Measurements from ENCODE around the gene GTF3C4.

GRCh38 chr9:132641216-132641615, 29.0 kb upstream of the GTF3C4 start:
- TF ChIP-seq CTCF (IDR thresholded peaks at IDR 0.05 in 8 of 11, conservative IDR thresholded peaks at IDR 0.05 in 3 of 11), result no peak
- no peak for TF ChIP-seq POLR2AphosphoS5 (IDR thresholded peaks at IDR 0.05)

All from spleen (tissue), 7 donors.